Activated naive CD4-positive, alpha-beta T cell treated with anti-CD3 and anti-CD28 coated beads for 36 hours (primary cell): ENCODE data around the gene BICD2. TPM values are rescaled to one million over a fixed set of nuclear protein-coding genes. Genes with fewer than 3 reads are reported as not detected.

Experiments
- CTCF ChIA-PET: fragments of 350-600 bp; sonication (Branson Sonifier 250); formaldehyde crosslinking; loops from one replicate; lab custom pipeline; 2021; ENCODE audit warnings: antibody characterized with exemption; lab: Charles Lee
- DNase-seq: peaks from one replicate; pipeline ENCODE4 v3.0.0-alpha.2; 2020
- H3K27ac Mint-ChIP-seq: one replicate; pipeline ENCODE4 v1.8.0; 2021; ENCODE audit warnings: mild to moderate bottlenecking, mixed read lengths
- H3K27me3 Mint-ChIP-seq: one replicate; pipeline ENCODE4 v1.8.0; 2021; ENCODE audit warnings: low read depth, mixed read lengths
- H3K36me3 Mint-ChIP-seq: one replicate; pipeline ENCODE4 v1.8.0; 2021; ENCODE audit warnings: low read depth, mixed read lengths
- H3K4me1 Mint-ChIP-seq: one replicate; pipeline ENCODE4 v1.8.0; 2021; ENCODE audit warnings: low read depth, mixed read lengths
- H3K4me3 Mint-ChIP-seq: one replicate; pipeline ENCODE4 v1.8.0; 2021; ENCODE audit warnings: mild to moderate bottlenecking, moderate library complexity, mixed read lengths
- H3K9me3 Mint-ChIP-seq: one replicate; pipeline ENCODE4 v1.8.0; 2021; ENCODE audit warnings: mixed read lengths
- intact Hi-C: fragments of 100-400 bp; cut with micrococcal nuclease; formaldehyde crosslinking; loops from one replicate; pipeline ENCODE4 v1.15.1; 2023
- total RNA-seq, 2 experiments: library from RNA; stranded (reverse); gene quantifications; one replicate each; pipeline ENCODE4 v1.2.3, GENCODE V29; 2021

Gene BICD2
- total RNA-seq, 2 experiments from 2014 or later: 11.2 to 12.0 TPM

DNA sequence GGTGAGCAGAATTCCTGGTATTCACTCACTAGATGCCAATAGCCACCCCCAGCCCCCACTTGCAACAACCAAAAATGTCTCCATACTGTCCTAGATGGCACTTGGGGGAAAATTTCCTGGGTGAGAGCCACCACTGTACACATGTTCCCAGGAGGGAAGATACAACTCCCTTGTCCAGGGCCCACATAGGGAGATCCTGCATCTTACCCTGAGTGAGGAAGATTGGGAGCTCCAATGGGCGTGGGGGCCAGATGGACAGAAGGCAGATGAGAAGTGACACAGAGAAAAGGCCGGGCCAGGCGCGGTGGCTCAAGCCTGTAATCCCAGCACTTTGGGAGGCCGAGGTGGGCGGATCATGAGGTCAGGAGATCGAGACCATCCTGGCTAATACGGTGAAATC lies 82.4 kb downstream of the BICD2 start:
- Mint-ChIP-seq H3K4me3 (no peak overlapping the region), H3K4me1 (no peaks in the 10 kb centered on the region), H3K27ac (no peak overlapping the region), H3K36me3 (no peaks in the 10 kb centered on the region), H3K27me3 (no peaks in the 10 kb centered on the region), H3K9me3 (no peaks in the 10 kb centered on the region)
- CTCF ChIA-PET: no interaction called here
- intact Hi-C loops: no loop called here
- DNase-seq: no peak

DNA sequence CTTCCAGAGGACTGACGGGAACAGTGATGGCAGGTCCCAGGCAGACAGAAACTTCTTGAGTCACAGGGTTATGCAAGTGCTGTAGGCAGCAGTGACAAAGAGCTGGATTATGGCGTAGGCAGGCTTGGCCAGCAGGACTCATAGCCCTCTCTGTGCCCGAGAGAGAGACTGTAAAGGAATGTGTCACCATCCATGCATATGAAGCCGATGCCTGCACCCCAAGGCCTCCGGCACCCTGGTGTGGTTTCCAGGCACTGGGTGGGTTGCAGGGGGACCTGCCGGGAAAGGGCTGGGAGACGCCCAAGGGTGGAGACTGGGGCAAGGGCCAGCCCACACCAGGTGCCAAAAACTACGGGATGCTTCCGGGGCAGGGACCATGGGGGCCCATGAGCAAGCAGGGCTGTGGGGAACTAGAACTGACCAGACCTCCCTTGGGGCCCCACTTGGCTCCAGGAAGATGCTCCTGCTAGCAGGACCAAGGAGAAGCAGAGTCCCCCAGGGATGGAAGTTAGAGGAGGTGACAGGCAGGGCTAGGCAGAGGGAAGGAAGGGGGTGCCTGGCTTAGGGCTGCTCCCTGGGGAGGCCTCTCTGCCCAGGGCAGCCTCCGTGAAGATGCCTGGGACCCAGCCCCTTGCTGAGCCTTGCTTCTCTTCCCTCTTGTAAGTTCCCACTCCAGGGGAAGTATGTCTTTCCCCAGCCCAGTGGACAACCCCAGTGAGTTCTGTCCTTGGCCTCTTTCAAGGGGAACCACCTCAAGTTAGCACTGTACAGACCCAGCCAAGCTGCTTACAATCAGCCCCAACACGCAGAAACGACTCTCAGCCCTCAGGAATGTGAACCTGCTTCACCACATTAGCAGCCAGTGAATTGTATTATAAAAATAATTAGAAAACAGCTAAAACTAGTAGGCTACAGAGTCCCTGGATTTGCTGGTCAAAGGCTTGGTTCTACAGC lies 84.2 kb downstream of the BICD2 start:
- Mint-ChIP-seq H3K4me1 (no peaks in the 10 kb centered on the region), H3K36me3 (no peaks in the 10 kb centered on the region), H3K4me3 (no peak overlapping the region), H3K9me3 (no peaks in the 10 kb centered on the region), H3K27me3 (no peaks in the 10 kb centered on the region), H3K27ac (no peak overlapping the region)
- intact Hi-C loops: no loop called here
- no peak for DNase-seq
- CTCF ChIA-PET: no interaction called here

DNA sequence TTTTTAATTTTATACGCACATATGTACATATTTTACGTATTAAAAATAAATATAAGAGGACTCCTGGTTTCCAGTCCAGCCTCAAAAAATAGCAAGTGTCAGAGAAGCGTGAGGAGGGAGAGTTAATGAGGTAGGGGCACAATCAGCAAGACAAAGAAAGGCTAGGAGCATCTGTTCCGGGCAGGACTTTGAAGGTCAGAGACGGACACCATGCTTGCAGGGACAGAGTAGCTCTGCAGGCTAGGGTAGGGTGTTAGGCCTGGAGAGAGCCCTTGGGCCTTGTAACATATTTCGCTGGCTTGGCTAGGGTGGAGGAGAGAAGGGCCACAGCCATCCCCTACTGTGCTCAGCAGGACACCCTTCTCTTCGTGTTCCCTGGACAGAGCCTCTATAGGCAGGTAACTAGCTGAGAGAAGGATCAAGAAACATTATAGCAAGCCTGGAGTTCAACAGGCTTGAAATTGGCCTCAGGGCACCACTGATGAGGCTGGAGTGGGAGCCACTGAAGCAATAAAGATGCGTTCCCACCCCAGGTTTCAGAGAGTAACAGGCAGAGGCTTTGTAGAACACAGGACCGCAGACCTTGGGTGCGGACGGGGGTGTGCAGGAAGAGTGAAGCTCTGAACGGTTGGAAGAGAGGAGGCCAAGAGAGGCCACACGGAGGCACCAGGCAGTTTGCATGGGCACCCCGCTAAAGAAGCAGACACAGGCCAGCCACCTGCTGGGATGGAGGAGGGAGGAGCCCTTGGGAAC lies 85.0 kb downstream of the BICD2 start:
- CTCF ChIA-PET: interaction anchor here (0.6 kb wide), 1 partner anchor 94 kb away, joined by 3 read pairs; no protein-coding TSS in a partner anchor
- DNase-seq: no peak
- intact Hi-C loops: loop anchor here (10.0 kb wide), 1 partner anchor 1485 kb away; no protein-coding TSS in a partner anchor
- H3K27ac Mint-ChIP-seq: no peak overlapping the region
- no peaks in the 10 kb centered on the region for H3K36me3 Mint-ChIP-seq
- no peaks in the 10 kb centered on the region for H3K27me3 Mint-ChIP-seq
- H3K4me1 Mint-ChIP-seq: no peaks in the 10 kb centered on the region
- no peak overlapping the region for H3K4me3 Mint-ChIP-seq
- no peaks in the 10 kb centered on the region for H3K9me3 Mint-ChIP-seq

DNA sequence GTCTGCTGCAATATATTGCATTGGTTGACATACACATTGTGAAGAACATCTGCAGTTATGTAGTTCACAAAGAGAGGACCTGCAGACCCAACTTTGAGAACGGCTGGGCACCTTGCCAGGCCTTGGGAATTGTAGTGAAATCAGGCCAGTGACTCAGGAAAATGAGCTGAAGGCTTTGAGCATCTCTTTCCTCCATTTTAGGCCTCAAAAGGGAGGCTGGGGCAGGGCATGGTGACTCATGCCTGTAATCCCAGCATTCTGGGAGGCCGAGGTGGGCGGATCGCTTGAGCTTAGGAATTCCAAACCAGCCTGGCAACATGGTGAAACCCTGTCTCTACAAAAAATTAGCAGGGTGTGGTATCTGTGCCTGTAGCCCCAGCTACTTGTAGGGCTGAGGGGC lies 93.3 kb downstream of the BICD2 start:
- Mint-ChIP-seq H3K4me1 (peaks cover 19% of the 10 kb centered on the region), H3K4me3 (peak overlapping the region; percentile 93), H3K27ac (no peak overlapping the region), H3K9me3 (no peaks in the 10 kb centered on the region), H3K36me3 (peaks cover 3% of the 10 kb centered on the region), H3K27me3 (no peaks in the 10 kb centered on the region)
- intact Hi-C loops: loop anchor here (2.0 to 10.0 kb wide), 2 partner anchors 119 to 1493 kb away; no protein-coding TSS in a partner anchor
- CTCF ChIA-PET: interaction anchor here (0.6 to 2.5 kb wide), 4 partner anchors 15 to 137 kb away, joined by 3 to 9 read pairs (median 3); no protein-coding TSS in a partner anchor
- no peak for DNase-seq

DNA sequence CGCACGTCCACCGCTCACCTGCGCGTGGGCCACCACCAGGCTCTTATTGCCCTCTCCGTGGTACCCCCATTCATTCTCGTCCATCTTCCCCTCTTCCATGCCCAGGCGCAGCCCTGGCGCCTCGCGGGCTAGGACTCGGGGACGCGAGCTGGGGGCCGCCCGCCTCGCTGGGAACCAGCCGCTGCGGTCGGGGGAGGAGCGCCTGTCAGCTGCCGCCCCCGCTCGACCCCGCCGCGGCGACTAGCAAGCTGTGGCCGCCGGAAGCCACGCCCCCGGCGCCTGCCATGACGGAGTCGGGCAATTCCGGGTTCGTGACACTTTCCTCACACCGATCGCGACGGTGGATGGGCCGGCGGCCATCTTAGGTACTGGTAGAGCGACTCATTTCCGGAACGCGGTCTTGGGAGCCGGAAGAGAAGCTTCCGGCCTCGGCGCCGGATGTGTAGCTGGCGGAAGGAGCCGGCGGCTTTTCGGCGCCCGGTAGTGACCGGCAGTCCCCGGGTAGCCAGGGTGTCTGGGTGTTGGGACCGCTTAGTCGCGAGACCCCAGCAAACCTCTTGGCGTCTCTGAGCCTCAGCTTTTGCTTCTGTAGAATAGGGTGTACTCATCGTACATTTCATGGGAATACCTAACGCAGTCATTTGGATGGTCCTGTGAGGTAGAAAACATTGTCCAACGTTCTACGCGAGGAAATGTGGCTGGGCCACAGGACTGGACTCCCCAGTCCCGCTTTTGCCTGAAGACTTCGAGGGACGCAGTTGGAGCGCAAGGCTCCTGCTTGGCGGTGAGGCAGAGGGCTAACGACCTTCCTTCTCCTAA lies 94.5 kb downstream of the BICD2 start, which contains the start of gene IPPK:
IPPK (minus strand) TSS at position 242 of the 819 bp plus-strand sequence; CDS start at position 99, 143 bp downstream.
- CTCF ChIA-PET: interaction anchor here (0.7 to 2.5 kb wide), 4 partner anchors 16 to 139 kb away, joined by 3 to 9 read pairs (median 4); no protein-coding TSS in a partner anchor
- Mint-ChIP-seq H3K27me3 (no peaks in the 10 kb centered on the region), H3K36me3 (peaks cover 9% of the 10 kb centered on the region), H3K9me3 (no peaks in the 10 kb centered on the region), H3K4me1 (peaks cover 26% of the 10 kb centered on the region), H3K4me3 (peak within 1 kb of the TSS; percentile 93), H3K27ac (peak within 1 kb of the TSS; percentile 90)
- intact Hi-C loops: loop anchor here (1.0 to 10.0 kb wide), 7 partner anchors 95 to 1495 kb away; partner anchors contain the start of genes CENPP, IARS1, NOL8 and SPTLC1
- peak; percentile 98 for DNase-seq

DNA sequence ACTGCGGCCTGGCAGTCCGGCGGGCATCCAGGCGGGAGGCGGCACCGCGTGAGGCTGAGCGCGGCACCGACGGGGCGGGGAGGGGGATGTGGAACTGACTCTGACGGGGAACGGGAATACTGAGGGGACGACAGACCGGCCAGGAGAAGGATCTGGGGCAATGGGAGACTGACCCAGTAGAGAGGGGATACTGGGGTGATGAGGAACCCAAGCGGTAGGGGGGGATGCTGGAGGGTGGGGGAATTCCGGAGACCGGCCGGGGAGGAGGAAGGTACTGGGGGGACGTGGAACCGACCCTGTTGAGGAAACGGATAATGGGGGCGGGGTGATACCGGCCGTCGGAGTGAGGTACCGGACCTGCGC lies 95.1 kb downstream of the BICD2 start:
- Mint-ChIP-seq H3K27ac (peak overlapping the region; percentile 57), H3K9me3 (no peaks in the 10 kb centered on the region), H3K4me3 (peak overlapping the region; percentile 93), H3K27me3 (no peaks in the 10 kb centered on the region), H3K4me1 (peaks cover 32% of the 10 kb centered on the region), H3K36me3 (peaks cover 10% of the 10 kb centered on the region)
- CTCF ChIA-PET: interaction anchor here (0.7 kb wide), 1 partner anchor 140 kb away, joined by 4 read pairs; no protein-coding TSS in a partner anchor
- peak; percentile 18 for DNase-seq
- intact Hi-C loops: no loop called here

DNA sequence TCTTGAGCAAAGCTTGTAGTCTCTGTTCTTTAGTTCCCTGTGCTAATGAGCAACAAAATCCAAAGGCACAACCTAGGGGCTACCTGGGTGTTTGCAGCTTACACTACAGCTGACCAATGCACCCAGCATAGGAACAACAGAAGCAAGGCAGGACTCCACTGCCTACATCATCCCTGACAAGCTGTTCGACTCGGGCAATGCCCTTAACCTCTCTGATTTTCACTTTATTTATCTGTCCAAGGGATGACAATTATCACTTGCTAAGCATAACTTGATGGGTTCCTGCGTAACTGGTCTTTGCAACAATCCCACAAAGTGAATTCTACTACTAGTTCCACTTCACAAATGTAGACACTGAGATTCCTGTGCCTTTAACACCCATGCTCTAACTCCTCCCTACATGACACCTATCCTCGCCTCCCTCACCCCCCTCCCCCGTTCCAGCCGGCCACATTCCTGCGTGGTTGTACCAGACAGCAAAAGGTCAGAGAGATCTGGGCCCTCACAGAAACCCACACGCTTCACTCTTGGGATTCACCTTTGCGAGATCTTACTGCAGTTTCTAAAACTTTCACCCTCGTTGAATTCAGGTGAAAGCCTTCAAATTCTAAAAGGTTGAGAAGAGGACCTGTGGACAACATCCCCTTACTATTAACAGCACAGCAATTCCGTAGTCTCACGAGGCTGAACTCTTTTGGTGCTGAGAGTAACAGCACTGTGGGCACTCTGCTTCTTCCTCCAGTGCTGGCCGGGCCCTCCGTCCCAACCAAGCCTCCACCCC lies 95.7 kb downstream of the BICD2 start:
- H3K4me3 Mint-ChIP-seq: peak overlapping the region; percentile 93
- H3K27ac Mint-ChIP-seq: peak overlapping the region; percentile 57
- peaks cover 33% of the 10 kb centered on the region for H3K4me1 Mint-ChIP-seq
- no peaks in the 10 kb centered on the region for H3K27me3 Mint-ChIP-seq
- peaks cover 10% of the 10 kb centered on the region for H3K36me3 Mint-ChIP-seq
- H3K9me3 Mint-ChIP-seq: no peaks in the 10 kb centered on the region
- peak; percentile 48 for DNase-seq
- intact Hi-C loops: no loop called here
- CTCF ChIA-PET: no interaction called here

DNA sequence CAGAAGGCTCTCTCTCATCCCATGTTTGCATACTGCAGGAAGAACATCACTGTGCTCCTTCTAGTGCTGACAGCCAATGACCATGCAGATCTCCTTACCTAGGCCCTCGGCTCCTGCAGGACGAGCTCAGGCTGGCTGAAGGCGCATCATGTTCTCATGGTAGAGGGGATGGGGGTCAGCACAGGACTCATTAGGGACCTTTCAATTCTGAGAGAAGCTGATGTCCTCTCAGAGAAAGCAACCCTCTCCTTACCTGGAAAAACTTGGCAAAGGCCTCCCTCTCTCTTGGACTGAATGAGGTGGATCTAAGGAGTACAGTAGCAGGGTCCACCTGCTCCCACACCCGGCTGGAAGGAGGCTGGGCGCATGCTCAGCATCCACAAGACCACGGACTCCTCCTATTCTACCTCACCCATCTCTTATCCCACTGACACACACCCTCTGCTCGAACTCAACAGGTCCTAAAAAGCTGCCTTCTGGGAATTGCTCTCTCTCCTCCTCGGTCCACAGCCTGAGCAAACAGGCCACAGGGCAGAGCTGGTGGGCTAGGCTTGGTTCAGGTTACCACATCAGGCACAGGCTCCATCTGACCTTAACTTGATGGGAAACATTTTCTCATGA lies 97.6 kb downstream of the BICD2 start:
- Mint-ChIP-seq H3K36me3 (peaks cover 8% of the 10 kb centered on the region), H3K4me3 (no peak overlapping the region), H3K4me1 (peaks cover 43% of the 10 kb centered on the region), H3K9me3 (no peaks in the 10 kb centered on the region), H3K27ac (peak overlapping the region; percentile 2), H3K27me3 (no peaks in the 10 kb centered on the region)
- no peak for DNase-seq
- intact Hi-C loops: no loop called here
- CTCF ChIA-PET: interaction anchor here (1.2 kb wide), 1 partner anchor 124 kb away, joined by 7 read pairs; no protein-coding TSS in a partner anchor

DNA sequence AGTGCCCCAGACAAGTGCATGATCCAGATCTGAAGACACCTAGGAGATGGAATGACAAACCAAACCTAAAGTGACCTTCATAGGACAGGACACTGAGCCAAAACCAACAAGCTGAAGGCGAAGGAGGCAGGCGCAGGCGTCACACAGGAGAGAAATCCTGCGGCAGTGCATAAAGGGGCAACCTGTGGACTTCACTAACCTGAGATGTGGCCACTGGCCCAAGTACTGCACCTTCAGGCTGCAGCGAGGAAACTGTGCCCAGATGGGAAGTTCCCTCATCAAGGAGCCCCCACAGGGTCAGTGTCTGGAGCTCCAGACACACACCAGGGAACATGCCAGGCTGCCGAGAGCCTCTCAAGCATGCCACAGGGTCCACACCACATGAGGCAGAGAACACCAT lies 98.4 kb downstream of the BICD2 start:
- H3K4me1 Mint-ChIP-seq: peaks cover 44% of the 10 kb centered on the region

DNA sequence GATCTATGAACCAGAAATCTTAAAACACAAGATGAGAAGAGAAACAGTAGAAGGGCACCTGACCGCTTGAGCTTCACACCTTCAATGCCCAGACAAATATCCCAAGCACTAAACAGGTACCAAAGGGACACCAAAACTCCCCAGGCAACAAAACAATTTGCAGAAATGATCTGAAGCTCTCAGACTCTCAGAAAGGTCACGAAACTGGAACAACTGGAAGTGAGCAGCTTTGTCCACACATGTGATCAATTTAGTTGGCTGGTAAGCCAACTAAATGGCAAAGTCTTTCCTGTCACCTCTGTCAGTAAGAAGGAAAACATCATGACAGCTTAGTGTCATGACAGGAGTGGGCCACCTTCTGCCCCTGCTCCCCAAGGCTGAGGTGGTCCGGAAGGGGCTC lies 98.8 kb downstream of the BICD2 start:
- Mint-ChIP-seq H3K9me3 (no peaks in the 10 kb centered on the region), H3K27ac (no peak overlapping the region), H3K36me3 (peaks cover 8% of the 10 kb centered on the region), H3K4me1 (peaks cover 43% of the 10 kb centered on the region), H3K4me3 (no peak overlapping the region), H3K27me3 (no peaks in the 10 kb centered on the region)
- no peak for DNase-seq
- CTCF ChIA-PET: no interaction called here
- intact Hi-C loops: no loop called here

More for the DNA sequence above, 98.4 kb downstream of the BICD2 start:
- no peak overlapping the region for H3K27ac Mint-ChIP-seq
- no peak for DNase-seq
- CTCF ChIA-PET: no interaction called here
- no peak overlapping the region for H3K4me3 Mint-ChIP-seq
- intact Hi-C loops: no loop called here
- H3K36me3 Mint-ChIP-seq: peaks cover 8% of the 10 kb centered on the region
- H3K9me3 Mint-ChIP-seq: no peaks in the 10 kb centered on the region
- no peaks in the 10 kb centered on the region for H3K27me3 Mint-ChIP-seq
